A549 (cell line): ENCODE results near the gene MTF2. TPM values are rescaled to one million over a fixed set of nuclear protein-coding genes. Genes with fewer than 3 reads are reported as not detected.

Source experiments
- polyA plus RNA-seq, 4 experiments: library from polyadenylated mRNA; depleted of rRNA in 3 of 4; stranded (reverse); fragments of >200 nt; fragmentation: RNase III in 1 of 4; extraction: RNeasy Plus Mini Kit Qiagen cat#74134 plus additional on column Dnase treatment in 1 of 4; gene quantifications; 2 replicates in 3 of 4; 3 replicates in 1 of 4; pipeline ENCODE4 v1.2.3, GENCODE V29; 2011 to 2017

The MTF2 gene
- polyA plus RNA-seq, 2 of the 4 experiments (the other 2 are of a cell fraction), result 14.3 to 31.2 TPM

Other genes with a start within 250 kb of the MTF2 start
- gene RPL5, start 247.2 kb upstream of the MTF2 start, polyA plus RNA-seq (2011; rRNA removed), result 1,649 and 2,015 TPM in 2 replicates
- gene RPL5, start 247.2 kb upstream of the MTF2 start, polyA plus RNA-seq (2017; fragmentation: RNase III; extraction: RNeasy Plus Mini Kit Qiagen cat#74134 plus additional on column Dnase treatment), result 1,222 to 1,289 TPM (median 1,243 TPM) in 3 replicates
- 19.1 and 21.1 TPM in 2 replicates for gene DIPK1A, start 117.8 kb upstream of the MTF2 start, polyA plus RNA-seq (2011; rRNA removed)
- 10.5 to 12.4 TPM (median 11.9 TPM) in 3 replicates for gene DIPK1A, start 117.8 kb upstream of the MTF2 start, polyA plus RNA-seq (2017; fragmentation: RNase III; extraction: RNeasy Plus Mini Kit Qiagen cat#74134 plus additional on column Dnase treatment)
- gene TMED5, start 101.1 kb downstream of the MTF2 start, polyA plus RNA-seq (2011; rRNA removed), result 58.0 and 70.7 TPM in 2 replicates
- gene TMED5, start 101.1 kb downstream of the MTF2 start, polyA plus RNA-seq (2017; fragmentation: RNase III; extraction: RNeasy Plus Mini Kit Qiagen cat#74134 plus additional on column Dnase treatment), result 38.1 to 44.5 TPM (median 40.4 TPM) in 3 replicates
- gene CCDC18, start 101.4 kb downstream of the MTF2 start, polyA plus RNA-seq (2011; rRNA removed), result 4.6 and 9.8 TPM in 2 replicates
- gene CCDC18, start 101.4 kb downstream of the MTF2 start, polyA plus RNA-seq (2017; fragmentation: RNase III; extraction: RNeasy Plus Mini Kit Qiagen cat#74134 plus additional on column Dnase treatment), result 8.5 to 10.3 TPM (median 10.0 TPM) in 3 replicates